MCF 10A (cell line): ENCODE results near the gene PAQR4. TPM values are rescaled to one million over a fixed set of nuclear protein-coding genes. Genes with fewer than 3 reads are reported as not detected.

ENCODE experiments used
- Bru-seq: library from RNA; stranded (reverse); fragments of 400-500 nt; gene quantifications from one replicate; lab custom pipeline; 2021; lab: Mats Ljungman, UMichigan
- BruChase-seq, 2 experiments: library from RNA; stranded (reverse); fragments of 400-500 nt; gene quantifications; one replicate each; lab custom pipeline; 2021; lab: Mats Ljungman, UMichigan
- BruUV-seq: library from RNA; stranded (reverse); fragments of 400-500 nt; replicated peaks from 2 replicates; lab custom pipeline; 2021; lab: Mats Ljungman, UMichigan
- CTCF ChIA-PET: fragments of 300-600 bp; sonication (Branson Sonifier 250); formaldehyde crosslinking; extraction: SDS; loops from one replicate; lab custom pipeline; 2021; ENCODE audit warnings: antibody characterized with exemption, inconsistent platforms; lab: Yijun Ruan, JAX
- POLR2A ChIA-PET: fragments of 300-600, 350-650 bp; sonication (Branson Sonifier 250); formaldehyde crosslinking; extraction: SDS; loops from one replicate; lab custom pipeline; 2020; ENCODE audit warnings: antibody characterized with exemption, inconsistent platforms; lab: Yijun Ruan, JAX
- DNase-seq: peaks from one replicate; pipeline ENCODE4 v3.0.0-alpha.2; 2018; ENCODE audit not compliant: unreplicated experiment
- H3K27ac Mint-ChIP-seq: one replicate; pipeline ENCODE4 v1.8.0; 2022; ENCODE audit warnings: mild to moderate bottlenecking, low read depth, mixed read lengths; ENCODE audit not compliant: unreplicated experiment
- H3K27me3 Mint-ChIP-seq: one replicate; pipeline ENCODE4 v1.8.0; 2022; ENCODE audit warnings: mixed read lengths; ENCODE audit not compliant: insufficient read depth, unreplicated experiment
- H3K36me3 Mint-ChIP-seq: one replicate; pipeline ENCODE4 v1.8.0; 2022; ENCODE audit warnings: mild to moderate bottlenecking, moderate library complexity, mixed read lengths; ENCODE audit not compliant: insufficient read depth, unreplicated experiment
- H3K4me1 Mint-ChIP-seq: one replicate; pipeline ENCODE4 v1.8.0; 2022; ENCODE audit warnings: mixed read lengths; ENCODE audit not compliant: insufficient read depth, unreplicated experiment
- H3K4me3 Mint-ChIP-seq: one replicate; pipeline ENCODE4 v1.8.0; 2022; ENCODE audit warnings: mild to moderate bottlenecking, moderate library complexity, mixed read lengths; ENCODE audit not compliant: unreplicated experiment
- H3K9me3 Mint-ChIP-seq: one replicate; pipeline ENCODE4 v1.8.0; 2022; ENCODE audit warnings: mixed read lengths; ENCODE audit not compliant: unreplicated experiment
- intact Hi-C: fragments of 100-400 bp; cut with micrococcal nuclease; formaldehyde crosslinking; loops from 2 replicates; pipeline ENCODE4 v1.14.1; 2022
- long read RNA-seq: library from polyadenylated mRNA; stranded (forward); transcript quantifications from one replicate; pipeline ENCODE4 v2.0.0, GENCODE V29; 2022
- total RNA-seq: library from RNA; stranded (reverse); gene quantifications from 2 replicates; pipeline ENCODE4 v1.2.3, GENCODE V29; 2022
- TF ChIP-seq, protein P1 (sequence below): fragments of 200-600 bp; IDR thresholded peaks from one replicate; pipeline ENCODE4 v1.8.0; 2022; ENCODE audit warnings: antibody characterized with exemption, mild to moderate bottlenecking; ENCODE audit not compliant: unreplicated experiment

The PAQR4 gene
- total RNA-seq = 4.8 and 7.9 TPM in 2 replicates
- Bru-seq, nascent RNA = percentile 27 among the genes with signal in this experiment
- percentile 59 among the genes with signal in this experiment for BruChase-seq, experiment 1, labeled RNA remaining after a 6-hour chase
- percentile 45 among the genes with signal in this experiment for BruChase-seq, experiment 2, labeled RNA remaining after a 2-hour chase
- long read RNA-seq, transcript PAQR4-202 (3 exons, 2,793 nt) = major isoform, 17 of 25 reads
- long read RNA-seq, transcript PAQR4-204 (2 exons, 869 nt) = minor isoform, 5 of 25 reads
- long read RNA-seq, partial matches to known transcripts = 0 of 25 reads
- long read RNA-seq, other reads (novel, unspliced or antisense) = 3 of 25 reads

DNA sequence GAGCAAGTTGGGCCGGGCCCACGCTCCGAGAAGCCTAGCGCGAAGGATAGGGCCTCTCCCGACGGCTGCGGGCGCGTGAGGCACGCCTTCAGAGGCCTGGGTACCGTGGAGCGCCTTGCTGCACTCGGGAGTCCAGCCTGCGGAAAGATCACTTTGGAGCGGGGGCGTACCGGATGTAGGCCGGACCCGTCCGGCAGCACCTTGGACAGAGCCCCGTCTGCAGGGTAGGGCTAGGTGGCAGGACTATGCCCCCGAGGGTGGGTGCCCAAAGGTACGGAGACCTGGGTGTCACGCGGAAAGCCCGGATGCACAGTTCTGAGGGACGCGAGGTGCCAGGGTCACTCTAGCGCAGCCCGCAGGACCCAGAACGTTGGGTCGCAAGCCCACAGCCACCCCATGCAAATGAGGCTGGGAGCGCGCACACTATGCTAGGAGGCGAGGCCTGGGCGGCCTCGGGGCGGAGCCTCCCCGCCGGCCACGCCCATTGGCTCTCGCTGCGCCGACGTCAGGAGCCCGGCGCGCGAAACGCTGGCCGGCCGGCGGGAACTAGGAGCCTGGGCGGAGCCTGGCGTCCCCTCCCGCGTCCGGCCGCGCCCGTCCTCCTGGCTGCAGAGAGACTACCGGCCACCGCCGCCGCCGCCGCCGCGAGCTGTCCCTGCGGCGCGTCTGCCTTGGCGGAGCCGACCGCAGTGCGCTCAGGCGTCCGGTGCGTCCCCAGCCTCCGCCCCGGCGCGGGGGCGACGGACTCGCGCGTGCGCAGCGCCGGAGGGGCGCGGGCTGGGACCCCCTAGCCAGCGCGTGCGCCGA is at the start of gene PAQR4:
Gene PAQR4 (plus strand): TSS at position 611 of the 807 bp plus-strand sequence. CDS start 327 bp downstream, outside the sequence.
- ChIA-PET POLR2A (interaction anchor here (0.6 to 2.8 kb wide), 7 partner anchors 12 to 69 kb away, joined by 3 to 19 read pairs (median 4); partner anchors contain the start of genes FLYWCH1, PKMYT1 and TNFRSF12A), CTCF (interaction anchor here (0.6 to 0.9 kb wide), 3 partner anchors 14 to 313 kb away, joined by 3 to 5 read pairs (median 3); no protein-coding TSS in a partner anchor)
- Mint-ChIP-seq H3K4me3 (peak within 1 kb of the TSS; percentile 68), H3K4me1 (peaks cover 5% of the 10 kb centered on the region), H3K27me3 (no peaks in the 10 kb centered on the region), H3K36me3 (no peaks in the 10 kb centered on the region), H3K9me3 (no peaks in the 10 kb centered on the region), H3K27ac (no peak within 1 kb of the TSS)
- TF ChIP-seq, protein P1, sequence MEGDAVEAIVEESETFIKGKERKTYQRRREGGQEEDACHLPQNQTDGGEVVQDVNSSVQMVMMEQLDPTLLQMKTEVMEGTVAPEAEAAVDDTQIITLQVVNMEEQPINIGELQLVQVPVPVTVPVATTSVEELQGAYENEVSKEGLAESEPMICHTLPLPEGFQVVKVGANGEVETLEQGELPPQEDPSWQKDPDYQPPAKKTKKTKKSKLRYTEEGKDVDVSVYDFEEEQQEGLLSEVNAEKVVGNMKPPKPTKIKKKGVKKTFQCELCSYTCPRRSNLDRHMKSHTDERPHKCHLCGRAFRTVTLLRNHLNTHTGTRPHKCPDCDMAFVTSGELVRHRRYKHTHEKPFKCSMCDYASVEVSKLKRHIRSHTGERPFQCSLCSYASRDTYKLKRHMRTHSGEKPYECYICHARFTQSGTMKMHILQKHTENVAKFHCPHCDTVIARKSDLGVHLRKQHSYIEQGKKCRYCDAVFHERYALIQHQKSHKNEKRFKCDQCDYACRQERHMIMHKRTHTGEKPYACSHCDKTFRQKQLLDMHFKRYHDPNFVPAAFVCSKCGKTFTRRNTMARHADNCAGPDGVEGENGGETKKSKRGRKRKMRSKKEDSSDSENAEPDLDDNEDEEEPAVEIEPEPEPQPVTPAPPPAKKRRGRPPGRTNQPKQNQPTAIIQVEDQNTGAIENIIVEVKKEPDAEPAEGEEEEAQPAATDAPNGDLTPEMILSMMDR = no peak
- BruUV-seq = no TSS peak
- DNase-seq = peak; percentile 93
- intact Hi-C loops = loop anchor here (1.0 kb wide), 1 partner anchor 11 kb away; the partner anchor contains the start of gene PKMYT1

DNA sequence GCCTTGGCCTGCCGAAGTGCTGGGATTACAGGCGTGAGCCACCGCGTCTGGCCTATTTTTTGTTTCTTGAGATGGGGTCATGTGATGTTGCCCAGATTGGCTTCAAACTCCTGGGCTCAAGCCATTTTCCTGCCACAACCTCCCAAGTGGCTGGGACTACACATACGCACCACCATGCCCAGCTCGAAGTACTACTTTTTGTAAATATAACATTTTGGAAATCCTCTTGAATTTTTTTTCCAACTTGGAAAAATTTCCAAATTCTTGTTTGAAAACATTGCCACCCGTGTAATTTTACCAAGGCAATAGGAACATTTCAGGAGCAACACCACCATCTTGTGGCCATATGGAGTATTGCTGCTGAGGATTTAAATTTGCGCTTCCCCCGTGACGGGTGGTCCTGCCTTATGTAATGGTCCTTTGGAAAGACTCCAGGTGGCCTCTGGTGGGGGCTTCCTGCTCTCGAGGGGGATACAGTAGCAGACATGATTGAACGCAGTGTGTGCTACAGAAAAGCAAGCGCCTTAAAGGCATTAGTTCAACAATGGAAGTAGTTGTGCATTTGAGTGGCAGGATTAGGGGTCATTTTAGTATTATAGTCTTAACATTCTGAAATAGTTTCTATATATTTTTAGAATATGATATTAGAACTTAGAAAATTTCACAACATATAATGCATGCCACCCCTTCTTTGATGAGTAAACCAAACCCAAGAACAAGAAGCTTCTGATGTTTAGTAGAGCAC is 49.5 kb upstream of the PAQR4 start:
- Mint-ChIP-seq H3K27me3 (no peaks in the 10 kb centered on the region), H3K4me3 (no peak overlapping the region), H3K4me1 (peaks cover 12% of the 10 kb centered on the region), H3K36me3 (peaks cover 83% of the 10 kb centered on the region), H3K27ac (peak overlapping the region; percentile 77), H3K9me3 (no peaks in the 10 kb centered on the region)
- BruUV-seq = no TSS peak
- ChIA-PET CTCF (interaction anchor here (0.7 to 4.3 kb wide), 16 partner anchors 8 to 108 kb away, joined by 3 to 26 read pairs (median 3); partner anchors contain the start of genes FLYWCH1, FLYWCH2 and PKMYT1), POLR2A (interaction anchor here (0.7 to 2.9 kb wide), 9 partner anchors 8 to 166 kb away, joined by 3 to 8 read pairs (median 5); partner anchors contain the start of genes FLYWCH1 and FLYWCH2)
- TF ChIP-seq, protein P1 = peak; percentile 85
- intact Hi-C loops = loop anchor here (1.0 to 2.0 kb wide), 3 partner anchors 15 to 44 kb away; partner anchors contain the start of gene FLYWCH2
- DNase-seq = peak; percentile 72

DNA sequence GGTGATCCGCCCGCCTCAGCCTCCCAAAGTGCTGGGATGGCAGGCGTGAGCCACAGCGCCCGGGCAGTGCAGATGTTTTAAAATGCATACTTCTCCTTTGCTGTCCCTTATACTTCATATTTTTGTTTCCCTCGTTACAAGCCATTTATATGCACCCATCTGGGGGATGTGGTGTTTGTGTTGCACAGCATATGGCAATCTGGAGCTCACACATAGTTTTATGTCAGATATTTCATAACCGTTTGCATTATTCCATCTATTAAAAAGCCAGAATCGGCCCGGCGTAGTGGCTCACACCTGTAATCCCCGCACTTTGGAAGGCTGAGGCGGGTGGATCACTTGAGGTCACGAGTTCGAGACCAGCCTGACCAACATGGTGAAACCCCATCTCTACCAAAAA is 45.7 kb upstream of the PAQR4 start:
- POLR2A ChIA-PET = no interaction called here
- CTCF ChIA-PET = interaction anchor here (0.7 to 1.5 kb wide), 5 partner anchors 16 to 145 kb away, joined by 3 to 4 read pairs (median 4); no protein-coding TSS in a partner anchor
- no peaks in the 10 kb centered on the region for H3K9me3 Mint-ChIP-seq
- no peak for DNase-seq
- H3K36me3 Mint-ChIP-seq = peaks cover 56% of the 10 kb centered on the region
- intact Hi-C loops = no loop called here
- BruUV-seq = no TSS peak
- H3K4me1 Mint-ChIP-seq = peaks cover 18% of the 10 kb centered on the region
- H3K27ac Mint-ChIP-seq = no peak overlapping the region
- no peaks in the 10 kb centered on the region for H3K27me3 Mint-ChIP-seq
- no peak overlapping the region for H3K4me3 Mint-ChIP-seq
- TF ChIP-seq, protein P1 = no peak
